T47D (cell line): ENCODE results near the gene SLC41A3.
"Not testable (repeated sequence)": the region's sequence is repeated elsewhere in the genome, so short reads cannot be mapped to it uniquely, and the experiment has no call there.

Source experiments
- DNase-seq, 2 experiments: peaks; one replicate each; pipeline versions ENCODE4 v3.0.0 to v3.0.0-alpha.2; 2011 to 2012; ENCODE audit warnings: low read depth in 1 of 2, low spot score in 1 of 2
- JUND ChIP-seq: IDR thresholded peaks from 2 replicates; pipeline ENCODE4 v1.6.1; 2012; ENCODE audit warnings: low read depth
- in situ Hi-C: cut with HindIII; loops from 2 replicates; pipeline ENCODE4 v1.10.0; 2016; ENCODE audit warnings: low sequenced_read_pairs, low pct_unique_long_range_greater_than_20kb

The SLC41A3 gene

GRCh38 chr3:125957674-125958510 is 126.0 kb downstream of the SLC41A3 start:
- no peak for DNase-seq
- TF ChIP-seq JUND, result no peak
- in situ Hi-C loops, result no loop called here

GRCh38 chr3:125957020-125957419 is 126.9 kb downstream of the SLC41A3 start:
- in situ Hi-C loops, result not testable (repeated sequence)

More at GRCh38 chr3:125957020-125957419, 126.9 kb downstream of the SLC41A3 start:
- DNase-seq, result not testable (repeated sequence)
